IPS-11a (cell line): ENCODE measurements around the gene INO80.

Source experiments
- H3K4me3 ChIP-seq: one replicate; pipeline ENCODE4 v1.5.1; 2013; ENCODE audit warnings: low read depth, low read length, control low read depth

INO80 gene

DNA sequence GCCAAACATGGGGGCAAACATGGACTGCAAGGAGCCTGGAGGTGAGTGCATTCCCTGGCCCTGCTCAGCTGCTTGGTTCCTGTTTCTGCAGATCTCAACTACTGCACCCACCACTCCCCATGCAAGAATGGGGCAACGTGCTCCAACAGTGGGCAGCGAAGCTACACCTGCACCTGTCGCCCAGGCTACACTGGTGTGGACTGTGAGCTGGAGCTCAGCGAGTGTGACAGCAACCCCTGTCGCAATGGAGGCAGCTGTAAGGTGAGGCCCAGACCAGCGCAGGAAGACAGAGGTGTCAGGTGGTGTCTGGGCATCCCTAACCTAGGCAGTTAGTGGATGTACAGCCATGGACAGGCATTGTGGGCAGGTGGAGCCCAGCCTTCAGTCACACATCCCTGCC is 181.6 kb downstream of the INO80 start:
- no peak overlapping the region for H3K4me3 ChIP-seq

DNA sequence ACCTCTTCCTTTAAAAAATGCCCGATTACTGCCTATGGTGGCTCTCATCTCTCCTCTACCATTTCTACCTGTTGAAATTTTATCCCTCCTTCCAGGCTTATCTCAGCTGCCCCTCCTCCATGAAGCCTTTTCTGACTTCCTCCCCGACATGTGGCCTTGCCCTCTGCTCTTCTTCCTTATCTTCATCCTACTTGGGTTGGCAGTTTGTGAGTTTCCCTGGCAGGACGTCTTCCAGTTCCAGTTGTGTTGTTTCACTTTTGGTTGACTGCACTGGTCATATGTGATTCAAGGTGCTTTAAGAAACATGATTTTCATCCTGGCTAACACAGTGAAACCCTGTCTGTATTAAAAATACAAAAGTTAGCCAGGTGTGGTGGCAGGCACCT is 182.6 kb downstream of the INO80 start:
- no peak overlapping the region for H3K4me3 ChIP-seq

DNA sequence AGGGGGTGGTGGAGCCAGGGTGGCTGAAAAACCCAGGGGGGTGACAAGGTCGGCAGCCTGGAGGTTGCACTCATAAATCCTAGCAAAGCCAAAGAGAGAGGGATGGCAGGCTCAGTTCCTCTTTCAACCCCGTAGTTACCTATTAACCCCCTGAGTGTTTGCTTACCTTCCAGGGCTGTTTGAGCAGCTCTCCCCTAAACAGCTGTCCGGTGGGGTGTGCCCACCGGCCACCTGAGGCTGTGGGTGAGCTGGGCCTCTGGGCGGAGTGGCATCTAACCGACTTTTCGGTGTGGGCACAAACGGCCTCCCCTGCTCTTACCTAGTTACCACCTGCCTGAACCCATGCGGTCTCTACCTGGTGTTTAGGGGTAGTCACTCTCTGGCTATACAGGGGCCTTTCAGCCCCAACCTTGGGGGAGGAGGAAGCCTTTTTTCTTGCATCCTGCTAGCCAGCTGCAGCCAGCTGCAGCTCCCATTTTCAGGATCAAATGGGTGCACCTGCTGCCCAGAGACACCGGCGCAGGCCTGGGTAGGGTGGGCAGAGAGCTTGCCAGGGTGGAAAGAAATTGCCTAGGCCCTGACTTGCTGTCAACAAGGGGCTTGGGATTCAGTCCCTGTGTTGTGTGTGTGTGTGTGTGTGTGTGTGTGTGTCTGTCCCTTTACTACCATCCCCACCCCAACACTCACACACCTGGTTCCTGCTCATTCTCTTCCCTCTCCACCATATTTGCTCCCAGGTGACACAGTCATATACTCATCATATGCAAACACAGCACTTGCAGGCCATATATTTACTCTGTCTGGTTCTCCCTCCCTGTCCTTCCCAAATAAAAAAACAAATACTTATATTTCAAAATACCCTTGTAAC is 183.2 kb downstream of the INO80 start:
- H3K4me3 ChIP-seq, result no peak overlapping the region

DNA sequence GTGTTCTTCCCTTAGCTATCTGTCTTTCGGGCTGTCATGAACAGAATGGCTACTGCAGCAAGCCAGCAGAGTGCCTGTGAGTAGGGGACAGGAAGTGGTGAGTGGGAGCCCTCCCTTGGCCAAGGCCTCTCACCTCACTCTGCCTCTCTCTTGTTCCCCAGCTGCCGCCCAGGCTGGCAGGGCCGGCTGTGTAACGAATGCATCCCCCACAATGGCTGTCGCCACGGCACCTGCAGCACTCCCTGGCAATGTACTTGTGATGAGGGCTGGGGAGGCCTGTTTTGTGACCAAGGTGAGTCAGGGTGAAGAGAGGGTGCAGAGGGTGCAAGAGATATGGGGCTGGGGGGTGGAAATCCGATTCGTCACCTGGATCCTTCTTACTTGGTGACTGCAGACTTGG is 183.9 kb downstream of the INO80 start:
- H3K4me3 ChIP-seq, result no peak overlapping the region

DNA sequence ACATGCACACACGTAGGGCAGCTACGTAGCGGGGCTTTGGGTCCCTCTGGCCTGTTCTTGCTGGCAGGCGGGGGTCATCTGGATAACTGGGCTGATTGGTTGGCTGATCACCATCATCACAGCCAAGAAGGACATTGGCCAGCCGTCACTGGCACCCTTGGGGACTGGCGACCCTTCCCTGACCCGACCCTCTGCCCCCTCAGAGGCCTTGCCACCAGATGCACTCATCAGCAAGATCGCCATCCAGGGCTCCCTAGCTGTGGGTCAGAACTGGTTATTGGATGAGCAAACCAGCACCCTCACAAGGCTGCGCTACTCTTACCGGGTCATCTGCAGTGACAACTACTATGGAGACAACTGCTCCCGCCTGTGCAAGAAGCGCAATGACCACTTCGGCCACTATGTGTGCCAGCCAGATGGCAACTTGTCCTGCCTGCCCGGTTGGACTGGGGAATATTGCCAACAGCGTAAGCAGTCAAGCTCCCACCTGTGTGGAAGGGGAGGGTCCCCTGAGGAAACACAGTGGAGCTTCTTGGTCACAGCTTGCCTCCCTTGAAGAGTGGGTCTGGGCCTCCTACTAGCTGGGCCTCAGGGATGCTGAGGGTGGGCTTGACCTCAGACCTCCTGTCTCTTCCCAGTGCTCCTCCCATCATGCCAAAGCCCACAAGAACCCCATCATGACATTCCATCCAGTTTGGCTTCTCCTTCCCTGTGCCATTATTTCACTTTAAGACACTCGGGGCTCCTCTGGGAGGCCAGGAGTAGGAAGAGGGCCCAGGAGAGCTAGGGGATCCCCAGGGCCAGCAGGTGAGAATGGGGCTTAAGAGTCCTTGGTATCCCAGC is 184.6 kb downstream of the INO80 start:
- no peak overlapping the region for H3K4me3 ChIP-seq

DNA sequence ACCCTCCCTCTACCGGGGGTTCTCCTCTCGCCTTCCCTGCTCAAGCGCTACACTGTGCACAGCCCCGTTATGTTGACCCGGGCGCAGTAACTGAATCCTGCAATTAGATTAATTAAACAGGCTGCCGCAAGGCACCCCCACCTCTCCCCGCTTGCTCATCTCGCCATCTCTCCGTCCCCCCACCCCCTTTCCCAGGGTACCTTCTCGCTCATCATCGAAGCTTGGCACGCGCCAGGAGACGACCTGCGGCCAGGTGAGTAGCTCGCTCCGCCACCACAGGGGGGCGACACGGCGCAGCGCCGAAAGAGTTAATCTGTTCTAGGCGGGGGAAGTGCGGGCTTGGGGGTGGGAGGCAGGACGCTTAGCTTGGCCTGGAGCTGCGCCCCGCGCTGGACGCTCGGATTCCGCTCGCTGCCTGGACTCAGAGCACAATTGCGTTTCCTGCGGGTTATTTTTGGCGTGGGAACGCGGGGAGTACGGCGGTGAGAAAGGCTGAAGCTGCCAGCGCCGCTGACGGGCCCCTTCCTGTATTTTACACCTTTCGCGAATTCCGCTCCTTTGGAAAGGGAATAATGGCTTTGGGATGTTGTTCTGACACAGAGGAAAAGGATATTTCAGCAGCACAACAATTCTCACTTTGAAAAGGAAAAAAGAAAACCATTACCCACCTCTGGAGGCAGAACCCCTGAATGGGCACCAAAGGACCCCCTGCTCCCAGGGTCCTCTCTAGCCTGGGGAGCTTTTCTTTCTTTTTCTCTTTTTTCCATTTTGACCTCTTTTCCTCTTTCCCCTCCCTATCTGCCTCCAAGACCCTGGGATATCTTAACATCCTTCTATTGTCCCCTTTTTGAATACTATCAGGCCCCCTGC is 185.4 kb downstream of the INO80 start:
- H3K4me3 ChIP-seq, result peak overlapping the region; percentile 17

DNA sequence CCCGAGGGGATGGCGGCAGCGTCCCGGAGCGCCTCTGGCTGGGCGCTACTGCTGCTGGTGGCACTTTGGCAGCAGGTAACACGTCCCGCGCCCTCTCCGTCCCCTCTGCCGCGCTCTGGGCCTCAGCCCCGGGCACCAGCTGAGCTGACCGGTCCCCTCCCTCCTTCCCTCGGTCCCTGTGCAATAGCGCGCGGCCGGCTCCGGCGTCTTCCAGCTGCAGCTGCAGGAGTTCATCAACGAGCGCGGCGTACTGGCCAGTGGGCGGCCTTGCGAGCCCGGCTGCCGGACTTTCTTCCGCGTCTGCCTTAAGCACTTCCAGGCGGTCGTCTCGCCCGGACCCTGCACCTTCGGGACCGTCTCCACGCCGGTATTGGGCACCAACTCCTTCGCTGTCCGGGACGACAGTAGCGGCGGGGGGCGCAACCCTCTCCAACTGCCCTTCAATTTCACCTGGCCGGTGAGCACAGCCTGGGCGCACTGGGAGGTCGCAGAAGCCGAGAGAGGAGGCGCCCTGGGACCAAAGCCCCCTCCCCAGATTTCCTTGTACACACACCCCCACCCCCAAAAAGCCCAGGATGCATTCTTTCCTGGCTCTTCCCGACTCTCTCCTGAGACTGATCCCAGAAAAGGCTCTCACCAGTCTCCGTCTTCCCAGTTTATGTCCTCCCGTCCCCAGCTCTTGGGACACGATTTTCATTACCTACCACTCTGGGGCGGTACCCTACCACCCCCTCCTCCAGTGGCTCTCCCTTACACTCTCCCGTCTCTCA is 186.2 kb downstream of the INO80 start:
- H3K4me3 ChIP-seq, result peak overlapping the region; percentile 20
